ENCODE data around the gene MACO1. TPM values are rescaled to one million over a fixed set of nuclear protein-coding genes. Genes with fewer than 3 reads are reported as not detected.
A peak's percentile ranks its signal among the peaks of the same experiment; 100 is the strongest.
"Not testable (repeated sequence)": the region's sequence is repeated elsewhere in the genome, so short reads cannot be mapped to it uniquely, and the experiment has no call there.

The MACO1 gene
- total RNA-seq, 1 experiment from 2014 or later: 9.8 TPM

DNA sequence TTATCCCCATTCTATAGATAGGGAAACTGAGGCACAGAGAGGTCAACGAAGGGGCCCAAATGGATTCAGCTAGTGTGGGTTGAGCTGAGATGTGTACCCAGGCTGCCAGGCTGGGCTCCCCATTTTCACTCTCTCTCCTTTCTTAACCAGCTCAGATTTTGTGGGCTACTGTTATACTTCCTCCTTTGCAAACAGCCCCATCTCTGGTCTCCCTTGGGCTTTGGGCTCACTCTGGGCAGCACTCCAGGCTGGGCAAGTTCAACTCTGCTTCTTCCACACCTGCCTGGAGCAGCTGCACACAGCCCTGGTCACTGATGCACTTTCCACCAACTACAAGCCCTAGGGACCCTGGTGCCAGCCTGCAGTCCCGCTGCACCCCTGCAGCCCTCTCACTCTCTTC lies 32.6 kb upstream of the MACO1 start:
- H3K9me3 ChIP-seq (ENCODE audit: control insufficient read depth in 1 of 2, insufficient read depth in 1 of 2, low read depth in 1 of 2, low read length in 2 of 2); H3K27me3 ChIP-seq (ENCODE audit: insufficient read depth, low read length); RAD21 ChIA-PET (ENCODE audit: low non-redundant PET in 1 of 2, low total read pairs in 2 of 2, uncharacterized antibody in 2 of 2, unreplicated experiment in 2 of 2); H2AFZ ChIP-seq (ENCODE audit: low read depth, low read length, poor library complexity, severe bottlenecking); H4K20me1 ChIP-seq (ENCODE audit: insufficient read depth); H3K36me3 ChIP-seq (ENCODE audit: control insufficient read depth in 1 of 2, insufficient read depth in 2 of 2, low read length in 2 of 2); H3K4me3 ChIP-seq (replicated peaks in 1 of 2; ENCODE audit: low read depth in 1 of 2, low read length in 2 of 2); H3K4me1 ChIP-seq (ENCODE audit: control insufficient read depth in 1 of 2, insufficient read depth in 2 of 2, low read length in 2 of 2); CTCF ChIA-PET; POLR2A ChIA-PET; H3K27ac ChIP-seq (ENCODE audit: low read depth, low read length); H3K4me2 ChIP-seq (ENCODE audit: low read length); H3K9ac ChIP-seq (ENCODE audit: low read length); BruUV-seq (replicated peaks); H3K9me2 ChIP-seq (ENCODE audit: insufficient read depth); ATAC-seq; intact Hi-C loops (cut with micrococcal nuclease); DNase-seq (ENCODE audit: low read depth, low spot score); H3K79me2 ChIP-seq (ENCODE audit: insufficient read depth, low read length): not testable (repeated sequence)

DNA sequence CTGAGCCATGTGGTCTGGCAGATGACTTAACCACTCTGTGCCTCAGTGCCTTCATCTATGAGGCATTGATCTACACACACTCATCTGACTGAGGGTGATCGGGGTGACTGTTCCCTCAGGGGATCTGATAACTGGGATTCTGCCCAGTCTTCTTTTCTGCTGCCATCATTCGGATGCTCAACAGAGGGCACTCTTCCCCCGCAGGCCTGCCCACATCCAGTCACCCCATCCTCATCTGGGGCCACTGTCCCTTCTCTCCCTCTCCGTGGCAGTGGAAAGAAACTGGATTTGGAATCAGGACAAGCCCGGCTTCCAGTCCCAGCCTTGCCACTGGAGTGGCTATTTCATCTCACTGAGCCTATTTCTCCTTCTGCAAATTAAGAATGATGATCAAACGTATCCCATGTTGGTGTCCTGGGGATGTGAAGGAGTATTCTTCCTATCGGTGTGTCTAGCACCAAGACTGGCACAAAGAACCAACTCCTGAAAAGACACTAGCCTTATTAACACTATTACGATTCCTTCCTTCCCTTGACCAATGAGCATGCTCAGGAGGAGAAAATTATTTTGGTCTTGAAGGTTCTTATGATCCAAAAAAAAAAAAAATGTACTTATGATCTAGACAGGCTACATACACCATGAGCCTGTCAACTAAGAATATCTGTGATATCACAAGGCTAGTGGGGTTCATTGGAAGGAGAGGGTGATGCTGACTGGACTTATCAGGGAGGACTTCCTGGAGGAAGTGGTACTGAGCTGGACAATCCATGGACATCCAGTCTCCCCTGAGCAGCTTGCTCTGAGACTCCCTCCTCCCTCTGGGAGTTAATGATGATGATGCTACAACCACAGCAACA lies 27.5 kb upstream of the MACO1 start:
- H3K79me2 ChIP-seq (ENCODE audit: insufficient read depth, low read length); CTCF ChIA-PET; H3K27me3 ChIP-seq (ENCODE audit: insufficient read depth, low read length); H3K4me1 ChIP-seq (ENCODE audit: control insufficient read depth in 1 of 2, insufficient read depth in 2 of 2, low read length in 2 of 2); H3K27ac ChIP-seq (ENCODE audit: low read depth, low read length); H2AFZ ChIP-seq (ENCODE audit: low read depth, low read length, poor library complexity, severe bottlenecking); BruUV-seq (replicated peaks); POLR2A ChIA-PET; H3K9me3 ChIP-seq (ENCODE audit: control insufficient read depth in 1 of 2, insufficient read depth in 1 of 2, low read depth in 1 of 2, low read length in 2 of 2); H3K9ac ChIP-seq (ENCODE audit: low read length); H3K4me2 ChIP-seq (ENCODE audit: low read length); DNase-seq (ENCODE audit: low read depth, low spot score); H4K20me1 ChIP-seq (ENCODE audit: insufficient read depth); H3K9me2 ChIP-seq (ENCODE audit: insufficient read depth); RAD21 ChIA-PET (ENCODE audit: low non-redundant PET in 1 of 2, low total read pairs in 2 of 2, uncharacterized antibody in 2 of 2, unreplicated experiment in 2 of 2); H3K4me3 ChIP-seq (replicated peaks in 1 of 2; ENCODE audit: low read depth in 1 of 2, low read length in 2 of 2); H3K36me3 ChIP-seq (ENCODE audit: control insufficient read depth in 1 of 2, insufficient read depth in 2 of 2, low read length in 2 of 2): not testable (repeated sequence)
- TF ChIP-seq RAD21 (IDR thresholded peaks at IDR 0.05; ENCODE audit: low read depth): peak; percentile 49
- TF ChIP-seq, protein P1, sequence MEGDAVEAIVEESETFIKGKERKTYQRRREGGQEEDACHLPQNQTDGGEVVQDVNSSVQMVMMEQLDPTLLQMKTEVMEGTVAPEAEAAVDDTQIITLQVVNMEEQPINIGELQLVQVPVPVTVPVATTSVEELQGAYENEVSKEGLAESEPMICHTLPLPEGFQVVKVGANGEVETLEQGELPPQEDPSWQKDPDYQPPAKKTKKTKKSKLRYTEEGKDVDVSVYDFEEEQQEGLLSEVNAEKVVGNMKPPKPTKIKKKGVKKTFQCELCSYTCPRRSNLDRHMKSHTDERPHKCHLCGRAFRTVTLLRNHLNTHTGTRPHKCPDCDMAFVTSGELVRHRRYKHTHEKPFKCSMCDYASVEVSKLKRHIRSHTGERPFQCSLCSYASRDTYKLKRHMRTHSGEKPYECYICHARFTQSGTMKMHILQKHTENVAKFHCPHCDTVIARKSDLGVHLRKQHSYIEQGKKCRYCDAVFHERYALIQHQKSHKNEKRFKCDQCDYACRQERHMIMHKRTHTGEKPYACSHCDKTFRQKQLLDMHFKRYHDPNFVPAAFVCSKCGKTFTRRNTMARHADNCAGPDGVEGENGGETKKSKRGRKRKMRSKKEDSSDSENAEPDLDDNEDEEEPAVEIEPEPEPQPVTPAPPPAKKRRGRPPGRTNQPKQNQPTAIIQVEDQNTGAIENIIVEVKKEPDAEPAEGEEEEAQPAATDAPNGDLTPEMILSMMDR (IDR thresholded peaks at IDR 0.05 in 2 of 3, conservative IDR thresholded peaks at IDR 0.05 in 1 of 3; ENCODE audit: borderline replicate concordance in 1 of 3, insufficient read depth in 1 of 3, low read depth in 2 of 3, low read length in 2 of 3): peak; percentile 11 to 15 (median 12); a peak in 3 of 6 replicates
- intact Hi-C loops (cut with micrococcal nuclease): loop anchor here (2.0 to 5.0 kb wide), 2 partner anchors 116 to 118 kb away; no protein-coding TSS in a partner anchor
- ATAC-seq: peak; percentile 95

GRCh38 chr1:25405731-25406305 lies 24.9 kb upstream of the MACO1 start:
- RAD21 ChIA-PET (ENCODE audit: low non-redundant PET in 1 of 2, low total read pairs in 2 of 2, uncharacterized antibody in 2 of 2, unreplicated experiment in 2 of 2); H3K9me2 ChIP-seq (ENCODE audit: insufficient read depth); H3K9me3 ChIP-seq (ENCODE audit: control insufficient read depth in 1 of 2, insufficient read depth in 1 of 2, low read depth in 1 of 2, low read length in 2 of 2); DNase-seq (ENCODE audit: low read depth, low spot score); H3K27me3 ChIP-seq (ENCODE audit: insufficient read depth, low read length); H3K79me2 ChIP-seq (ENCODE audit: insufficient read depth, low read length); H3K27ac ChIP-seq (ENCODE audit: low read depth, low read length); ATAC-seq; H3K9ac ChIP-seq (ENCODE audit: low read length); H3K36me3 ChIP-seq (ENCODE audit: control insufficient read depth in 1 of 2, insufficient read depth in 2 of 2, low read length in 2 of 2); intact Hi-C loops (cut with micrococcal nuclease); H4K20me1 ChIP-seq (ENCODE audit: insufficient read depth); H3K4me3 ChIP-seq (replicated peaks in 1 of 2; ENCODE audit: low read depth in 1 of 2, low read length in 2 of 2); H2AFZ ChIP-seq (ENCODE audit: low read depth, low read length, poor library complexity, severe bottlenecking); BruUV-seq (replicated peaks); H3K4me2 ChIP-seq (ENCODE audit: low read length); H3K4me1 ChIP-seq (ENCODE audit: control insufficient read depth in 1 of 2, insufficient read depth in 2 of 2, low read length in 2 of 2): not testable (repeated sequence)
- ChIA-PET CTCF (interaction anchor here (0.9 kb wide), 1 partner anchor 119 kb away, joined by 4 read pairs; no protein-coding TSS in a partner anchor), POLR2A (interaction anchor here (0.8 kb wide), 1 partner anchor 119 kb away, joined by 3 read pairs; no protein-coding TSS in a partner anchor)
